GM23338 (cell line): ENCODE measurements around the gene USP8. TPM values are rescaled to one million over a fixed set of nuclear protein-coding genes. Genes with fewer than 3 reads are reported as not detected.

Experiments used
- ATAC-seq: fragments of 200-7000 bp; cut with Tn5 transposase; 3 replicates; pipeline ENCODE4 v1.9.1; 2020
- DNase-seq: peaks from one replicate; pipeline ENCODE4 v3.0.0-alpha.2; 2015; ENCODE audit warnings: low spot score
- H2AFZ ChIP-seq: fragments of 200-600 bp; sonication (generic); 2 replicates; pipeline ENCODE4 v1.8.0; 2016; ENCODE audit warnings: antibody characterized with exemption, mild to moderate bottlenecking, moderate library complexity
- H3F3A ChIP-seq: fragments of 200-600 bp; sonication (generic); replicated peaks from 2 replicates; pipeline ENCODE4 v1.8.0; 2017; ENCODE audit warnings: antibody characterized with exemption, mixed run types, low read depth
- H3K27ac ChIP-seq: fragments of 200-600 bp; sonication (generic); 2 replicates; pipeline ENCODE4 v1.6.1; 2016; ENCODE audit warnings: low read depth
- H3K27me3 ChIP-seq: fragments of 200-600 bp; sonication (generic); 2 replicates; pipeline ENCODE4 v1.8.0; 2016; ENCODE audit warnings: mild to moderate bottlenecking, mixed run types, moderate library complexity; ENCODE audit not compliant: insufficient read depth
- H3K36me3 ChIP-seq: fragments of 200-600 bp; sonication (generic); 2 replicates; pipeline ENCODE4 v1.8.0; 2016; ENCODE audit warnings: mild to moderate bottlenecking; ENCODE audit not compliant: insufficient read depth
- H3K4me1 ChIP-seq: fragments of 200-600 bp; sonication (generic); 2 replicates; pipeline ENCODE4 v1.8.0; 2016; ENCODE audit warnings: mild to moderate bottlenecking, moderate library complexity; ENCODE audit not compliant: insufficient read depth
- H3K4me2 ChIP-seq: fragments of 200-600 bp; sonication (generic); 2 replicates; pipeline ENCODE4 v1.7.1; 2017; ENCODE audit warnings: mixed run types
- H3K4me3 ChIP-seq: fragments of 200-600 bp; sonication (generic); 2 replicates; pipeline ENCODE4 v1.6.1; 2016; ENCODE audit warnings: mixed run types
- H3K79me2 ChIP-seq: fragments of 200-600 bp; sonication (generic); replicated peaks from 2 replicates; pipeline ENCODE4 v1.8.0; 2017; ENCODE audit warnings: mild to moderate bottlenecking; ENCODE audit not compliant: insufficient read depth
- H3K9me2 ChIP-seq: fragments of 200-600 bp; sonication (generic); 2 replicates; pipeline ENCODE4 v1.8.0; 2017; ENCODE audit not compliant: insufficient read depth
- H4K20me1 ChIP-seq: fragments of 200-600 bp; sonication (generic); replicated peaks from 2 replicates; pipeline ENCODE4 v1.8.0; 2017; ENCODE audit warnings: mild to moderate bottlenecking; ENCODE audit not compliant: insufficient read depth
- H3K27ac Mint-ChIP-seq: 2 replicates; pipeline ENCODE4 v1.8.0; 2020; ENCODE audit warnings: inconsistent platforms, mild to moderate bottlenecking, moderate library complexity, mixed read lengths
- H3K27me3 Mint-ChIP-seq: 3 replicates; pipeline ENCODE4 v1.8.0; 2022; ENCODE audit warnings: low read depth, mild to moderate bottlenecking, moderate library complexity, mixed read lengths, inconsistent platforms; ENCODE audit not compliant: insufficient read depth, poor library complexity
- H3K36me3 Mint-ChIP-seq: 3 replicates; pipeline ENCODE4 v1.8.0; 2021; ENCODE audit warnings: low read depth, mild to moderate bottlenecking, inconsistent platforms, moderate library complexity, mixed read lengths
- H3K4me1 Mint-ChIP-seq: 3 replicates; pipeline ENCODE4 v1.8.0; 2020; ENCODE audit warnings: mild to moderate bottlenecking, inconsistent platforms, mixed read lengths
- H3K4me3 Mint-ChIP-seq: 3 replicates; pipeline ENCODE4 v1.8.0; 2021; ENCODE audit warnings: moderate library complexity, mild to moderate bottlenecking, inconsistent platforms, mixed read lengths
- H3K9me3 Mint-ChIP-seq: 3 replicates; pipeline ENCODE4 v1.8.0; 2020; ENCODE audit warnings: moderate library complexity, mild to moderate bottlenecking, inconsistent platforms, mixed read lengths
- ETS1 ChIP-seq: IDR thresholded peaks from 2 replicates; pipeline ENCODE4 v1.6.1; 2016; ENCODE audit warnings: antibody characterized with exemption
- REST ChIP-seq: IDR thresholded peaks from one replicate; pipeline ENCODE4 v1.6.1; 2018; ENCODE audit warnings: antibody characterized with exemption; ENCODE audit not compliant: unreplicated experiment
- STAT1 ChIP-seq: IDR thresholded peaks from one replicate; pipeline ENCODE4 v1.6.1; 2016; ENCODE audit warnings: antibody characterized with exemption; ENCODE audit not compliant: unreplicated experiment
- ZNF462 ChIP-seq: fragments of 250-450 bp; sonication (Bioruptor Pico); IDR thresholded peaks from 2 replicates; pipeline ENCODE4 v1.5.0; 2020; ENCODE audit warnings: mild to moderate bottlenecking, moderate library complexity
- polyA plus RNA-seq: library from polyadenylated mRNA; unstranded; fragments of >200 nt; fragmentation: Nextera tagmentation; extraction: Ambion mirVana; gene quantifications from 2 replicates; pipeline ENCODE4 v1.2.1, GENCODE V29; 2016
- total RNA-seq: library from RNA; depleted of rRNA; stranded (reverse); fragments of >200 nt; shearing (Covaris generic); gene quantifications from 2 replicates; pipeline ENCODE4 v1.2.3, GENCODE V29; 2014

Gene USP8
- total and polyA plus RNA-seq, 2 experiments from 2014 or later: 64.8 to 68.6 TPM

- TF ChIP-seq ZNF462 (CRISPR knock-in tag) (no peak), REST (no peak)
Observed at GRCh38 chr15:50463423-50464358, 39.5 kb downstream of the USP8 start (continued).

- H3K27me3 ChIP-seq: no peaks in the 10 kb centered on the region
- Mint-ChIP-seq H3K36me3 (peaks cover 16% of the 10 kb centered on the region; the same call in 2 of the 3 replicates), H3K9me3 (no peaks in the 10 kb centered on the region), H3K27ac (no peak overlapping the region), H3K4me1 (peaks cover 12% of the 10 kb centered on the region), H3K27me3 (peaks cover 3% of the 10 kb centered on the region), H3K4me3 (no peak overlapping the region)
- DNase-seq: no peak
- peaks cover 3% of the 10 kb centered on the region; the same call in 1 of the 2 replicates for H3K36me3 ChIP-seq
- no peak overlapping the region for H3K27ac ChIP-seq
- H4K20me1 ChIP-seq: no peaks in the 10 kb centered on the region
- H3K79me2 ChIP-seq: no peaks in the 10 kb centered on the region; the same call in 1 of the 2 replicates
- H3K9me2 ChIP-seq: no peaks in the 10 kb centered on the region
- H3F3A ChIP-seq: no peaks in the 10 kb centered on the region
- TF ChIP-seq ETS1 (no peak), STAT1 (no peak)
- H2AFZ ChIP-seq: no peak overlapping the region
- no peak for ATAC-seq
- H3K4me2 ChIP-seq: no peak overlapping the region
- peaks cover 12% of the 10 kb centered on the region for H3K4me1 ChIP-seq
- no peak overlapping the region for H3K4me3 ChIP-seq
Observed at GRCh38 chr15:50471072-50471471, 46.9 kb downstream of the USP8 start.
